Caki2 (cell line): ENCODE data around the gene PSMD4. TPM values are rescaled to one million over a fixed set of nuclear protein-coding genes. Genes with fewer than 3 reads are reported as not detected.
"Not testable (repeated sequence)": the region's sequence is repeated elsewhere in the genome, so short reads cannot be mapped to it uniquely, and the experiment has no call there.

Source experiments
- DNase-seq: peaks from one replicate; pipeline ENCODE4 v3.0.0-alpha.2; 2015; ENCODE audit warnings: low read depth
- in situ Hi-C: cut with HindIII; loops from 2 replicates; pipeline ENCODE4 v1.10.0; 2016; ENCODE audit warnings: low sequenced_read_pairs, low pct_unique_long_range_greater_than_20kb, mixed read lengths
- total RNA-seq: library from RNA; depleted of rRNA; stranded (reverse); fragments of >200 nt; shearing (Covaris generic); gene quantifications from 2 replicates; pipeline ENCODE4 v1.2.3, GENCODE V29; 2014; ENCODE audit warnings: low replicate concordance

Gene PSMD4
- total RNA-seq, 1 experiment from 2014 or later: 273 TPM

DNA sequence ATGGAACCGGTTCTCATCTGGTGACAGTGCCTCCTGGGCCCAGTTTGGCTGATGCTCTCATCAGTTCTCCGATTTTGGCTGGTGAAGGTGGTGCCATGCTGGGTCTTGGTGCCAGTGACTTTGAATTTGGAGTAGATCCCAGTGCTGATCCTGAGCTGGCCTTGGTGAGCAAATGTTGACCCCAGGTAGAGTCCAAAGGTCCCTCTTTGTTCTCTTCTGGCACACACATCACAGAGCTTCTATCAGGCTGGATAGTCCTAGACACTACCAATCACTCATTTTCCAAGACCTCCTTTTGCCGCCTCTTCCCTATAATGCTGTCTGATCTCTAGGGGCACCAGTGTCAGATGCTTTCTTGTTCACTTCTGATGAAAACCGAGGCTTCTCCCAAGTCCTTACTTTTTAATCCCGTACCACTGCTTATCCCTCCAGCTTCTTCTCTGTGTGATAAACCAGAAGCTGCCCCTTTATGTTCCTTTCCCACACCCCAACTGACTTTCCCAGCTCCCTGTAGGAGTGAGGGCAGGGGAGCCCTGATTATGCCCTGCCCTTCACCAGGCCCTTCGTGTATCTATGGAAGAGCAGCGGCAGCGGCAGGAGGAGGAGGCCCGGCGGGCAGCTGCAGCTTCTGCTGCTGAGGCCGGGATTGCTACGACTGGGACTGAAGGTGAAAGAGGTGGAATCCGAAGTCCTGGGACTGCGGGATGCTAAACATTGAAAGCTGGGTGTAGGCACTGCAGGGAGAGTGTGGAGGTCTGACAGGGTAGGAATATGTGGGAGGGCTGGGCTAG lies 11.1 kb downstream of the PSMD4 start:
- in situ Hi-C loops: no loop called here
- no peak for DNase-seq

DNA sequence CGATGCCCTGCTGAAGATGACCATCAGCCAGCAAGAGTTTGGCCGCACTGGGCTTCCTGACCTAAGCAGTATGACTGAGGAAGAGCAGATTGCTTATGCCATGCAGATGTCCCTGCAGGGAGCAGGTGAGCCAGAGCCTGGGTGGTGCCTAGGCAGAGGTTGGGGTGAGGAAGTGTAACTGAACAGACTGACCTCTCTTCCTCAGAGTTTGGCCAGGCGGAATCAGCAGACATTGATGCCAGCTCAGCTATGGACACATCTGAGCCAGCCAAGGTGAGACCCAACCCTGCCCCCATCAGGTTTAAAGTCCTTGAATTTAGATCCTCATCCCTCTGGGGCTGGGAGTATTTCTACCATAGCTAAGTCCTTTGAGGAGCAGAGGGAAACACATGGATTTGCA lies 11.8 kb downstream of the PSMD4 start:
- no peak for DNase-seq
- in situ Hi-C loops: no loop called here

DNA sequence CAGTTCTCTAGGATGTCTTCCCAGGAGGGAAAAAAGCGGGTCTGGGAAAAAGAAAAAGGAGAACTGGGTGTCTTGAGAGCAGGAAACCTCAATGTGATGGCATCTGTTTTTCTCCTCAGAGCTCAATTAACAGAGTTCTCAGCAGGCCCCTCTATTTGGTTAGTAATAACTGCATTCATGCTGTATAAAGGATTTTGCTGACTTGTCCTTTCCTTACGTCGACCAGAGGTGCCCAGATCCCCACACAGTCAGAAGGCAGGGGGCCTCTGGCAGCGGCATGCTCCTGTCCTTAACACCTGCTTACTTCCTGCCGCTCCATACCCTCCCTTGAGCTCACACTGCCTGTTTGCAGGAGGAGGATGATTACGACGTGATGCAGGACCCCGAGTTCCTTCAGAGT lies 12.3 kb downstream of the PSMD4 start:
- no peak for DNase-seq
- in situ Hi-C loops: no loop called here

DNA sequence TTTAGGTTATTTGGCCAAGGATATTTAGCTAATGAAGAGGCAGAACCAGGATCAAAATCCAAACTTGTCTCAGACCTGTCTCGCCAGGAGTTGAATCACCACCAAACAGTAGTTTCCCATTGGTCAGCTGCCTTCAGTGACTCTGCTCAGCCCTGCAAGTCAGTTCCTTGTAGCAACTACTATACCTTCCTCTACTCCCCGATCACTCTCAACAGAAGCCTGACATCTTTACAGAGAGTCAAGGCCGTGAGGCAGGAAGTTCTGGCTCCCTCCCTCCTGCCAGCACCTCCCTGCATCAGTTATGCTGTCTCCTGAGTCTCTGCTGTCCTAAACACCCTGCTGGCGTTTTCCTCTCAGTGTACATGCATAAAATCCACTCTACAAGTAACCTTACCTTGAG lies 13.2 kb downstream of the PSMD4 start:
- in situ Hi-C loops: no loop called here
- DNase-seq: no peak

DNA sequence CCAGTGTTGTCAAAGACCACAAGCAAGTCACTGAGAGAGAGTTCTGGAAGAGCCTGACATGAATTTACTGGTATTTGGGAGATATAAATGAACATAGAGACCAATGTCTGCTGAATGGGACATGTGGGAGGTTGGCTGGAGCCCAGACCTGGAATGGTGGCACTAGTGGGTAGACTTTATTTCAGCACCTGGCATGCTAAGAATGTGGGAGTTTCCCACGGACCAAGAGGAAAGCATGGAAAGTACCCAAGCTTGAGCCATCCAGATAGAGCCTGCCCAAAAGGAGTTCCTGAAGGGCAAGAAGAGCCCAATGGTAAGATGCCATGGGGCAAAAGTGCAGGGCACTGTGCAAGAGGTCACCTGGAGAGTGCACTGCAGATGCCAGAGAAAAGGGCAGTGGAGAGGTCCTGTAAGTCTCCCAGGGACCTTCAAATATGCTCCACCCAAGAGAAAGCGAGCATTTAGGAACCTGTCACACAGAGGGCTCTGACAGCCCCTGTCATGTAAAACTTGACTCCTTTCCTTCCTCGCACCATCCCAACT lies 19.5 kb downstream of the PSMD4 start:
- in situ Hi-C loops: no loop called here
- DNase-seq: no peak

DNA sequence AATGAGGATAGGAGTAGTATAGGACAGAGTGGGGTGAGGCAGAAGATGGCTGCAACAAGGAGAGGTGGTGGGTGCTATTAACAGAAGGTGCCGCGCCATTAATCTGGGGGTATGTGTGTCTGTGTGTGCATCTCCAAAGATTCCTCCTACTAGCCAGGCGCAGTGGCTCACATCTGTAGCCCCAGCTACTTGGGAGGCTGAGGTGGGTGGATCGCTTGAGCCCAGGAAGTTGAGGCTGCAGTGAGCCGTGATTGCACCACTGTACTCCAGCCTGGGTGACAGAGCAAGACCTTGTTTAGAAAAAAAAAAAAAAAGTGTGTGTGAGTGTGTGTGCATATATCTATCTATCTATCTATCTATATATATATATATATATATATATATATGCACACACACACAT lies 20.8 kb downstream of the PSMD4 start:
- DNase-seq, in situ Hi-C loops: not testable (repeated sequence)

DNA sequence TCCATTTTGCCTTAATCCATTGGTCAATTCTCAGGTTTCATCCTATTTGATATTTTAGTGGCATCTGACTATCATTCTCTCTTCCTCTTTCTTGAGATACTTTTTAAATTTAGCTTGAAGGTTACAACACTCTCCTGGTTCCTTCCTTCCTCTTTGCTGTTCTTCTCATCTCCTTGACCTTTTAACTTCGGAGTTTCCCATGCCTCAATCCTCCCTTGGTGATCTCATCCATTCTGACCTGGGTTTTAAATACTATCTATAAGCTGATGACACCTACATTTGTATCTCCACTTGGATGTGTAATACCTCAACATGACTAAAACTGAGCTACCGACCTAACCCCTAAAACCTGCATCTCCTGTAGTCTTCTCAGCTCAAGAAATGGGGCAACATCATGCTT lies 22.7 kb downstream of the PSMD4 start:
- in situ Hi-C loops: no loop called here
- no peak for DNase-seq

DNA sequence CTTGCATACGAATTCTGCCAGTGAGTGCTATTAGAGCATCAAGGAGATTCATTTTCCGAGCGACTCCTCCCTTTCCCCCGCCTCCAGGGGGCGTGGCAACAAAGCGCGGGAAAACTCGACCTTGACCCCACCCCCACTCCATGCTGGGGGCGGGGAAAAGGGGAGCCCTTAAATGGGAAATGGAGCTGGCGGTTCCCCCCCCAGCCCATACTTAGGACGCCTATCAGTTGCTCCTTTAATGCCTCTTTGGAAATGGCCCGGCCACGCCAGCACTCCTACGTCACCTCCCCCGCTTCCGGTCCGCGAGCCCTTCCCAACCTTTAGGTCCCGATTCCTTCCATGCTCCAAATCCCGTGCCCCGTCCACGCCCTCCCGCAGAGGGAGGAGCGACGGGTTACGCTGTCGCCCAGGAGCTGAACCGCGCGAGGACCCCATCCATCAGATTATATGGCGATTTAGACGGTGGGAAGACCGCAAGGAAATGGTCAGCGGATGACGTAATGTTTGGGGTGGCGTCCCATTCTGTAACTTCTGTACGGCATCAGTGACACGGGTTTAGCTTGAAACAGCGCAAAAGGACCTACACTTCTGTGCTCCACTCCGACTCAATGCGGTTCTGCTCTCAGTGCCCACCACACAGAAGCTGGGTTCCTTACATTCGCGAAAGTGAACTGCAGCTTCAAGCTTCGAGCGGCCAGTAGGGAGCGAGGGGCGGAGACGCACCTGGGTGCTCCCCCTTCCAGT lies 26.9 kb downstream of the PSMD4 start:
- DNase-seq: peak; percentile 99
- in situ Hi-C loops: no loop called here

DNA sequence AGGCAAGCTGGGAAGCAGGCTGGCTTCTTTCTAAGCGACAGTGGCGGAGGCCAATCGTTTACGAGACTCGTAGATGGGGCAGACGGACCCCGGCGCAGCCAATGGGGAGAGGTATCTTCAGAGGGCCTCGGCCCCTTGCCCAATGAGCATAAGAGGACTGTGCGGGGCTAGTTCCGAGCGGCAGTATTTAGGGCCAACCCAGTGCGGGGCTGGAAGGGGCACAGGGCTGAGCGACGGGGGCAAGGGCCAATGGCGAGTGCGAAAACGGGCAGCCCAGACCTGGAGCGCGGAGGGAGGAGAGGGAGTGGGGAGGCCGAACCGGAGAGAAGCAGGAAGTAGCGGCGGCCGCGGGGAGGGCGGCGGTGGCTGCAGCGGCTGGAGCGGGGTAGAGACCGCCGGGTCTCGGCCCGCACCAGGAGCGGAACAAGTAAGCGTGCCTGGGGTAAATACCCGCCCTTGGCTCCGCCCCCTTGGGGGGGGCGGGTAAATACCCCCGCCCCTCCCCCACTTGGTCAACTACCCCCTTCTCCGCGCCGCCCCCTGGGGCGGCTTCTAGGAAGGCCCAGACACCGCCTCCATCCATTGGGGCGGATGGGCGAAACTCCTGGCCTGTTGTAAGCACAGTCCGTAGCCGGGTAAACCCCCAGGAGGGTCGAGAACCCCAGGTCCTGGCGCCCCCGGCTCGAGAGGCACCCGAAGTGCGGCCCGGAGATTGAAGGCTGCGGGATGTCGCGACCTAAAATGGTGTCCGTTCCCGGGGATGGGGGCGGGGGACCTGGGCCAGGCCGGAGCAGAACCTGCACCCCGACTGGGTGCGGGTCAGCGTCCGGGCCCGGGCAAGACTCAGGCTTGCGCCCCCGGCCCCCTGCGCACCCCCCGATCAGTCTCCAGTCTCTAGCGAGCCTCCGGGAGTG lies 27.7 kb downstream of the PSMD4 start, which contains the start of gene ZNF687:
Gene ZNF687, plus strand, starts transcription at position 331 of the 914 bp plus-strand sequence. CDS start 3,993 bp downstream, outside the sequence.
- peak; percentile 100 for DNase-seq
- in situ Hi-C loops: no loop called here

DNA sequence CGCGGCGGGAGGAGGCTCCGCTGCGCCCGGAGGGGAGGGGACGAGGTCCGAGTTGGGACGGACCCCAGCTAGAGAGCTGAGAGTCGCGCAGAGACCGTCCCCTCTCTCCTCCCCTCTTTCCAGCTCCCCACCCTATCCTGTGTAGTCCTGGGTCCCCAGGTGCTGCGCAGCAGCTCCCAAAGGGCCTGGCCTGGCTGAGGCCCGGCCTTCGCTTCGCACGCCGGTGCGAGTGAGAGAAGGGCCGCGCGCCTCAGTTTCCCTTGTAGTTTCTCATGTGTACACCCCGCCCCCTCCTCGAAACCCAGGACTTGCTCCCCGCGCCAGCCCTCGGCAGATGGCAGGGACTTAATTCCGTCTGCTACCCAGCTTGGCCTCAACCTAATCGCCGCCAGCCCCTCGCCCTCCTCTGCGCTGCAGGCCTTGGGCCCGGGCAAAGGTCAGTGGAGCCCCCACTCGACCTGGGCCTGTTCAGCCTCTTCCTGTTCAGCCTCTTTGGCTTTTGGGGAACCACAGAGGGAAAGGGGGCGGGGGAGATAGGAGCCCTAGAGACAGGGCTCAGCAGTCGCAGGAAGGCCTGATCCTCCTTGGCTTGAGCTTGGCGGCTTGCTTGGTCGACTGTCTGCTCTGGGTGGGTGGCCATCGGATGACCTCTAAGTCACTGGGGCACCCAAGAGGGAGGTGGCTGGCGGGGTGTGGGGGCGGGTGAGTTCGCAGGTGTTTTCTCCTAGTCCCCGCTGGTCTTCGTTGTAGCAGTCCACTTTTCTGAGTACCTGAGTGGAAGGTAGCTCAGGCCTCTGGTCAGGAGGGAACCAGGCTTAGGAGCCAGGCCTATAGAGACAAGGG lies 28.6 kb downstream of the PSMD4 start:
- in situ Hi-C loops: no loop called here
- no peak for DNase-seq

DNA sequence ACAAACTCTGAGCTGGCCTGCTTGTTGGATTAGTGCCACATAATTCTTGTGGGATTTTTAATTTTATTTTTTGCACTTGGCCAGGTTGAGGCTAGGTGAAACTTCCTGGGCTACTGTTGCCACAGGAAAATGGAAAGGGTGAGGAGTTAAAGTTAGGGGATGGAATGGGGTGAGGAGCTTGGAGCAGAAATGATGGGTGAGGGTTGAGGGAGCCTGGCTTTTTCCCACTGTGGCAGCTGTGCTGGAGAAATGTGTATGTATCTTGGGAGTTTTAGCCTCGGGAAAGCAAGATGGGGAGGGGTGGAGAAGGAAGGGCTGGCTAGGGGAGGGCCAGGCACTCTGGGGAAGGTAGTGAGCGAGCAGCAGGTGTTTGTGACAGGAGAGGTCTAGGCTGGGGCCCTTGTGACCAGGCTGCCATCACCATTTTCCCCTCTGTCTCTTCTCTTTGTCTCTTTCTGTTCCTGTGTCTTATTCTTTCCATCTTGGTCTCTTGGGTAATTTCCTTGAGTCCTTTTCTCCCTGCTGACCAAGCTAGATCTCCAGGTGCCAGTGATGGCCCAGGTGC lies 29.6 kb downstream of the PSMD4 start:
- no peak for DNase-seq
- in situ Hi-C loops: no loop called here

DNA sequence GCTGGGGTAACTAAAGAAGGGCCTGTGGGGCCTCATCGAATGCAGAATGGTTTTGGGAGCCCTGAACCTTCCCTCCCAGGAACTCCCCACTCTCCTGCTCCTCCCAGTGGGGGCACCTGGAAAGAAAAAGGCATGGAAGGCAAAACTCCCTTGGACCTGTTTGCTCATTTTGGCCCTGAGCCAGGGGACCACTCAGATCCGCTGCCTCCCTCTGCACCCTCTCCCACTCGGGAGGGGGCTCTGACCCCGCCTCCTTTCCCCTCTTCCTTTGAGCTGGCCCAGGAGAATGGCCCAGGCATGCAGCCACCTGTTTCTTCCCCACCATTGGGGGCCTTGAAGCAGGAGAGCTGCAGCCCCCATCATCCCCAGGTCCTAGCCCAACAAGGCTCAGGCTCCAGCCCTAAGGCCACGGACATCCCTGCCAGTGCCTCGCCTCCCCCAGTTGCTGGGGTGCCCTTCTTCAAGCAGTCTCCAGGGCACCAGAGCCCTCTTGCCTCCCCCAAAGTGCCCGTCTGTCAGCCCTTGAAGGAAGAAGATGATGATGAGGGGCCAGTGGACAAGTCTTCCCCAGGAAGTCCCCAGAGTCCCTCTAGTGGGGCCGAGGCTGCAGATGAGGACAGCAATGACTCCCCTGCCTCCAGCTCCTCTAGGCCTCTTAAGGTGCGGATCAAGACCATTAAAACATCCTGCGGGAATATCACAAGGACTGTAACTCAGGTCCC lies 32.2 kb downstream of the PSMD4 start:
- in situ Hi-C loops: no loop called here
- DNase-seq: no peak

DNA sequence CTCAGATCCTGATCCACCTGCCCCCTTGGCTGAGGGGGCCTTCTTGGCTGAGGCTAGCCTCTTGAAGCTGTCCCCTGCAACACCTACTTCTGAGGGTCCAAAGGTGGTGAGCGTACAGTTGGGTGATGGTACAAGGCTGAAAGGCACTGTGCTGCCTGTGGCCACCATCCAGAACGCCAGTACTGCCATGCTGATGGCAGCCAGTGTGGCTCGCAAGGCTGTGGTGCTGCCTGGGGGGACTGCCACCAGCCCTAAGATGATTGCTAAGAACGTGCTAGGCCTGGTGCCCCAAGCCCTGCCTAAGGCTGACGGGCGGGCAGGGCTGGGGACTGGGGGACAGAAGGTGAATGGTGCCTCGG lies 32.8 kb downstream of the PSMD4 start:
- in situ Hi-C loops: no loop called here
- no peak for DNase-seq

DNA sequence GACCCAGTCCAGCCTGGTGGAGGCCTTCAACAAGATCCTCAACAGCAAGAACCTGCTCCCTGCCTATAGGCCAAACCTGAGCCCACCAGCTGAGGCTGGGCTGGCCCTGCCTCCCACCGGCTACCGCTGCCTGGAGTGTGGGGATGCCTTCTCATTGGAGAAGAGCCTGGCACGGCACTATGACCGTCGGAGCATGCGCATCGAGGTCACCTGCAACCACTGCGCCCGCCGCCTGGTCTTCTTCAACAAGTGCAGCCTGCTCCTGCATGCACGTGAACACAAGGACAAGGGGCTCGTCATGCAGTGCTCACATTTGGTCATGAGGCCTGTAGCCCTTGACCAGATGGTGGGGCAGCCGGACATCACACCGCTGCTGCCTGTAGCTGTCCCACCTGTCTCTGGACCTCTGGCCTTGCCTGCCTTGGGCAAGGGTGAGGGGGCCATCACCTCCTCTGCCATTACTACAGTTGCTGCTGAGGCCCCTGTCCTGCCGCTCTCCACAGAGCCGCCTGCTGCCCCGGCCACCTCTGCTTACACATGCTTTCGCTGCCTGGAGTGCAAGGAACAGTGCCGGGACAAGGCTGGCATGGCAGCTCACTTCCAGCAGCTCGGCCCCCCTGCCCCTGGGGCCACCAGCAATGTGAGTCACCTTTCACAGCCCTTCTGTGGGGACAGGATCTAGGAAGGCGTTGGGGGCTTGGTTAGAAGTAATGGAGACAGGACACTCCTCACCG lies 33.4 kb downstream of the PSMD4 start:
- DNase-seq: no peak
- in situ Hi-C loops: no loop called here

DNA sequence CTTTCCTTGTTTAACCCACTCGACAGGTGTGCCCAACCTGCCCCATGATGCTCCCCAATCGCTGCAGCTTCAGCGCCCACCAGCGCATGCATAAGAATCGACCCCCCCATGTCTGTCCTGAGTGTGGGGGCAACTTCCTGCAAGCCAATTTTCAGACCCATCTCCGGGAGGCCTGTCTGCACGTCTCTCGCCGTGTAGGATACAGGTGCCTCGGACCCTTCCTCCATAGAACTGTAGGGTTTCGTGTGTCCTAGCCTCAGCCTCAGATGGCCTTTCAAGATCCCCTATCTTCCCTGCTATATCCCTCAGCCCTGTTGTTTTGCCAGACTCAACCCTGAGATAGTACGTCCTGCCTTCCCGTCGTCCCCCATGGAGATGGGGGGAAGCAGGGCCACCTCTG lies 34.0 kb downstream of the PSMD4 start:
- in situ Hi-C loops: no loop called here

More for the DNA sequence above, 34.0 kb downstream of the PSMD4 start:
- no peak for DNase-seq
